ENCODE results near the gene ADCY3.

ADCY3 gene

GRCh38 chr2:24924732-24925131 is 4.7 kb upstream of the ADCY3 start:
- DNase-seq: no peak

GRCh38 chr2:24924266-24924665 is 4.2 kb upstream of the ADCY3 start:
- DNase-seq: no peak

- DNase-seq: no peak
Measured at GRCh38 chr2:24923106-24923505, 3.1 kb upstream of the ADCY3 start.

GRCh38 chr2:24922556-24922955 is 2.5 kb upstream of the ADCY3 start:
- no peak for DNase-seq

GRCh38 chr2:24920809-24921441 is 888 bp upstream of the ADCY3 start:
- no peak for DNase-seq

- DNase-seq: no peak
Measured at GRCh38 chr2:24919506-24920097, 435 bp downstream of the ADCY3 start.

GRCh38 chr2:24919037-24919505 is 966 bp downstream of the ADCY3 start:
- DNase-seq: no peak

- DNase-seq: no peak
Measured at GRCh38 chr2:24918326-24919036, 1.6 kb downstream of the ADCY3 start.

- DNase-seq: no peak
Measured at GRCh38 chr2:24917731-24918325, 2.2 kb downstream of the ADCY3 start.

GRCh38 chr2:24917086-24917485 is 3.0 kb downstream of the ADCY3 start:
- no peak for DNase-seq

- no peak for DNase-seq
Measured at GRCh38 chr2:24915796-24916195, 4.2 kb downstream of the ADCY3 start.

- DNase-seq: no peak
Measured at GRCh38 chr2:24915175-24915574, 4.9 kb downstream of the ADCY3 start.

GRCh38 chr2:24914713-24915112 is 5.3 kb downstream of the ADCY3 start:
- no peak for DNase-seq

- no peak for DNase-seq
Measured at GRCh38 chr2:24913911-24914310, 6.1 kb downstream of the ADCY3 start.

GRCh38 chr2:24912986-24913385 is 7.1 kb downstream of the ADCY3 start:
- no peak for DNase-seq

GRCh38 chr2:24912523-24912922 is 7.5 kb downstream of the ADCY3 start:
- no peak for DNase-seq

- no peak for DNase-seq
Measured at GRCh38 chr2:24910245-24910644, 9.8 kb downstream of the ADCY3 start.

- DNase-seq: no peak
Measured at GRCh38 chr2:24909555-24910177, 10.4 kb downstream of the ADCY3 start.

GRCh38 chr2:24908461-24908901 is 11.6 kb downstream of the ADCY3 start:
- no peak for DNase-seq

GRCh38 chr2:24907116-24907515 is 12.9 kb downstream of the ADCY3 start:
- DNase-seq: peak in 1 of 2 donors; percentile 32

GRCh38 chr2:24906466-24906865 is 13.6 kb downstream of the ADCY3 start:
- no peak for DNase-seq

- no peak for DNase-seq
Measured at GRCh38 chr2:24903161-24904103, 16.6 kb downstream of the ADCY3 start.

All from bone marrow (tissue), 2 donors.